Neural cell (in vitro differentiated cells): ENCODE data around the gene RPL29. TPM values are rescaled to one million over a fixed set of nuclear protein-coding genes. Genes with fewer than 3 reads are reported as not detected.

Experiments
- H2AFZ ChIP-seq: fragments of 200-600, 300-800 bp; sonication (generic), shearing (Covaris generic); 2 replicates; pipeline ENCODE4 v1.6.0; 2014; ENCODE audit warnings: low read depth, mild to moderate bottlenecking, antibody characterized with exemption, low read length, moderate library complexity
- H3F3A ChIP-seq: fragments of 200-600 bp; shearing (Covaris generic); 2 replicates; pipeline ENCODE4 v1.6.1; 2016; ENCODE audit warnings: mild to moderate bottlenecking, moderate library complexity, mixed read lengths, antibody characterized with exemption, low read length; ENCODE audit not compliant: insufficient read depth, poor library complexity, severe bottlenecking
- H3K27ac ChIP-seq: fragments of 200-600, 300-800 bp; sonication (generic), shearing (Covaris generic); 2 replicates; pipeline ENCODE4 v1.5.1; 2014; ENCODE audit warnings: mild to moderate bottlenecking, low read length, moderate library complexity
- H3K27me3 ChIP-seq: fragments of 300-800, 200-600 bp; sonication (generic), shearing (Covaris generic); 2 replicates; pipeline ENCODE4 v1.6.0; 2014; ENCODE audit warnings: mild to moderate bottlenecking, low read depth, low read length, moderate library complexity; ENCODE audit not compliant: insufficient read depth
- H3K36me3 ChIP-seq: fragments of 300-800, 200-600 bp; sonication (generic), shearing (Covaris generic); 2 replicates; pipeline ENCODE4 v1.5.1; 2014; ENCODE audit warnings: mild to moderate bottlenecking, antibody characterized with exemption, low read length, moderate library complexity; ENCODE audit not compliant: insufficient read depth
- H3K4me2 ChIP-seq: fragments of 300-800, 200-600 bp; sonication (generic), shearing (Covaris generic); 2 replicates; pipeline ENCODE4 v1.6.0; 2014; ENCODE audit warnings: mild to moderate bottlenecking, low read length
- H3K4me3 ChIP-seq: fragments of 300-800, 200-600 bp; sonication (generic), shearing (Covaris generic); 2 replicates; pipeline ENCODE4 v1.5.1; 2014; ENCODE audit warnings: mild to moderate bottlenecking, low read length, moderate library complexity
- H3K79me2 ChIP-seq: fragments of 200-600 bp; shearing (Covaris generic); replicated peaks from 2 replicates; pipeline ENCODE4 v1.6.0; 2014; ENCODE audit warnings: mild to moderate bottlenecking, low read length, moderate library complexity; ENCODE audit not compliant: insufficient read depth
- H3K9ac ChIP-seq: fragments of 300-800, 200-600 bp; sonication (generic), shearing (Covaris generic); 2 replicates; pipeline ENCODE4 v1.6.1; 2016; ENCODE audit warnings: mild to moderate bottlenecking, low read length, mixed read lengths
- H3K9me2 ChIP-seq: fragments of 200-600 bp; shearing (Covaris generic); 2 replicates; pipeline ENCODE4 v1.6.1; 2016; ENCODE audit warnings: mild to moderate bottlenecking, low read length, mixed read lengths; ENCODE audit not compliant: insufficient read depth
- H3K9me3 ChIP-seq: fragments of 200-600, 300-800 bp; sonication (generic), shearing (Covaris generic); 2 replicates; pipeline ENCODE4 v1.6.1; 2016; ENCODE audit warnings: mild to moderate bottlenecking, mixed run types, low read length, moderate library complexity, mixed read lengths
- H4K20me1 ChIP-seq: fragments of 200-600 bp; shearing (Covaris generic); 2 replicates; pipeline ENCODE4 v1.6.1; 2016; ENCODE audit warnings: mild to moderate bottlenecking, mixed run types; ENCODE audit not compliant: insufficient read depth
- CTCF ChIP-seq: fragments of 450-650 bp; IDR thresholded peaks from 2 replicates; pipeline ENCODE4 v1.5.1; 2014; ENCODE audit warnings: antibody characterized with exemption, mild to moderate bottlenecking, moderate library complexity; ENCODE audit not compliant: poor library complexity, severe bottlenecking
- EP300 ChIP-seq: fragments of 450-650 bp; conservative IDR thresholded peaks from 2 replicates; pipeline ENCODE4 v1.6.1; 2014; ENCODE audit warnings: antibody characterized with exemption, mild to moderate bottlenecking, moderate library complexity; ENCODE audit not compliant: poor library complexity, severe bottlenecking
- EZH2 ChIP-seq: fragments of 200-600, 300-800 bp; shearing (Covaris generic), sonication (generic); IDR thresholded peaks from 2 replicates; pipeline ENCODE4 v1.6.1; 2014; ENCODE audit warnings: antibody characterized with exemption, low read length, borderline replicate concordance, mild to moderate bottlenecking; ENCODE audit not compliant: insufficient read depth, poor library complexity, severe bottlenecking
- MXI1 ChIP-seq: fragments of 450-650 bp; conservative IDR thresholded peaks from 2 replicates; pipeline ENCODE4 v1.6.1; 2014; ENCODE audit warnings: antibody characterized with exemption, mild to moderate bottlenecking; ENCODE audit not compliant: poor library complexity, severe bottlenecking
- POLR2AphosphoS5 ChIP-seq: IDR thresholded peaks from 2 replicates; pipeline ENCODE4 v1.6.1; 2012
- RAD21 ChIP-seq: fragments of 450-650 bp; conservative IDR thresholded peaks from 2 replicates; pipeline ENCODE4 v1.6.1; 2014; ENCODE audit warnings: antibody characterized with exemption, mild to moderate bottlenecking, moderate library complexity
- REST ChIP-seq: IDR thresholded peaks from 2 replicates; pipeline ENCODE4 v1.6.1; 2012; ENCODE audit warnings: borderline replicate concordance
- SMC3 ChIP-seq: fragments of 450-650 bp; conservative IDR thresholded peaks from 2 replicates; pipeline ENCODE4 v1.6.1; 2014; ENCODE audit warnings: antibody characterized with exemption, mild to moderate bottlenecking, moderate library complexity; ENCODE audit not compliant: poor library complexity
- TAF1 ChIP-seq: IDR thresholded peaks from 2 replicates; pipeline ENCODE4 v1.6.1; 2012; ENCODE audit warnings: low read depth
- polyA plus RNA-seq: library from polyadenylated mRNA; depleted of rRNA; stranded (reverse); fragments of >200 nt; gene quantifications from 2 replicates; pipeline ENCODE4 v1.2.3, GENCODE V29; 2014

Gene RPL29
- polyA plus RNA-seq, 1 donor from 2014 or later, result 846 TPM

- no peaks in the 10 kb centered on the region for H3K79me2 ChIP-seq
- TF ChIP-seq RAD21, result no peak
- TF ChIP-seq POLR2AphosphoS5, result no peak
- TF ChIP-seq SMC3, result no peak
- TF ChIP-seq EP300, result no peak
- no peak for TF ChIP-seq MXI1
- TF ChIP-seq REST, result no peak
- no peak for TF ChIP-seq CTCF
- no peak for TF ChIP-seq TAF1
- H3K9ac ChIP-seq, result no peak overlapping the region
- H3K9me3 ChIP-seq, result no peaks in the 10 kb centered on the region
- no peaks in the 10 kb centered on the region for H3F3A ChIP-seq
- H4K20me1 ChIP-seq, result no peaks in the 10 kb centered on the region
- H3K27me3 ChIP-seq, result no peaks in the 10 kb centered on the region
- no peaks in the 10 kb centered on the region for H3K36me3 ChIP-seq
- no peak overlapping the region for H3K4me3 ChIP-seq
- H3K4me2 ChIP-seq, result no peak overlapping the region
- no peak overlapping the region for H2AFZ ChIP-seq
- no peak overlapping the region for H3K27ac ChIP-seq
- H3K9me2 ChIP-seq, result no peaks in the 10 kb centered on the region
These were observed 29.8 kb upstream of the RPL29 start for GRCh38 chr3:52025453-52025852.

GRCh38 chr3:52024765-52025452 lies 29.2 kb upstream of the RPL29 start:
- H3K27ac ChIP-seq, result no peak overlapping the region
- H2AFZ ChIP-seq, result no peak overlapping the region
- H4K20me1 ChIP-seq, result no peaks in the 10 kb centered on the region
- H3K9ac ChIP-seq, result no peak overlapping the region
- H3K4me2 ChIP-seq, result no peak overlapping the region
- TF ChIP-seq TAF1 (no peak), REST (no peak), POLR2AphosphoS5 (no peak), CTCF (no peak), MXI1 (no peak), EP300 (no peak), SMC3 (no peak), EZH2 (no peak), RAD21 (no peak)
- H3K9me3 ChIP-seq, result no peaks in the 10 kb centered on the region
- no peaks in the 10 kb centered on the region for H3K36me3 ChIP-seq
- no peaks in the 10 kb centered on the region for H3K27me3 ChIP-seq
- H3F3A ChIP-seq, result no peaks in the 10 kb centered on the region
- H3K4me3 ChIP-seq, result no peak overlapping the region
- H3K79me2 ChIP-seq, result no peaks in the 10 kb centered on the region
- no peaks in the 10 kb centered on the region for H3K9me2 ChIP-seq
